Large intestine (tissue), 3 donors: ENCODE data around the gene PKMYT1. TPM values are rescaled to one million over a fixed set of nuclear protein-coding genes. Genes with fewer than 3 reads are reported as not detected.
A peak's percentile ranks its signal among the peaks of the same experiment; 100 is the strongest.

Experiments
- DNase-seq, 2 donors: peaks; one replicate each; pipeline versions ENCODE4 v3.0.0 to v3.0.0-alpha.2; 2013
- H3K27ac ChIP-seq: one replicate; pipeline ENCODE4 v1.5.1; 2013; ENCODE audit warnings: low read length
- H3K27me3 ChIP-seq: 2 replicates; pipeline ENCODE4 v1.6.1; 2013; ENCODE audit warnings: low read length; ENCODE audit not compliant: control insufficient read depth, insufficient read depth
- H3K36me3 ChIP-seq: 2 replicates; pipeline ENCODE4 v1.6.1; 2013; ENCODE audit warnings: low read length; ENCODE audit not compliant: control insufficient read depth, insufficient read depth
- H3K4me1 ChIP-seq: one replicate; pipeline ENCODE4 v1.6.1; 2013; ENCODE audit warnings: low read length; ENCODE audit not compliant: control insufficient read depth, insufficient read depth
- H3K4me3 ChIP-seq: one replicate; pipeline ENCODE4 v1.5.1; 2013; ENCODE audit warnings: low read length
- H3K9me3 ChIP-seq: one replicate; pipeline ENCODE4 v1.6.1; 2013; ENCODE audit warnings: mild to moderate bottlenecking, low read depth, low read length, moderate library complexity; ENCODE audit not compliant: control insufficient read depth
- WGBS: methylation state at CpG from one replicate; pipeline ENCODE4 v1.1.5; 2013; ENCODE audit warnings: low lambda C conversion rate; ENCODE audit not compliant: insufficient coverage; 5-methylcytosine and 5-hydroxymethylcytosine counted together
- polyA plus RNA-seq: library from polyadenylated mRNA; unstranded; fragments of 120-200 nt; gene quantifications from one replicate; pipeline ENCODE4 v1.2.1, GENCODE V29; 2013

The PKMYT1 gene
- polyA plus RNA-seq, 1 donor = 11.0 TPM

DNA sequence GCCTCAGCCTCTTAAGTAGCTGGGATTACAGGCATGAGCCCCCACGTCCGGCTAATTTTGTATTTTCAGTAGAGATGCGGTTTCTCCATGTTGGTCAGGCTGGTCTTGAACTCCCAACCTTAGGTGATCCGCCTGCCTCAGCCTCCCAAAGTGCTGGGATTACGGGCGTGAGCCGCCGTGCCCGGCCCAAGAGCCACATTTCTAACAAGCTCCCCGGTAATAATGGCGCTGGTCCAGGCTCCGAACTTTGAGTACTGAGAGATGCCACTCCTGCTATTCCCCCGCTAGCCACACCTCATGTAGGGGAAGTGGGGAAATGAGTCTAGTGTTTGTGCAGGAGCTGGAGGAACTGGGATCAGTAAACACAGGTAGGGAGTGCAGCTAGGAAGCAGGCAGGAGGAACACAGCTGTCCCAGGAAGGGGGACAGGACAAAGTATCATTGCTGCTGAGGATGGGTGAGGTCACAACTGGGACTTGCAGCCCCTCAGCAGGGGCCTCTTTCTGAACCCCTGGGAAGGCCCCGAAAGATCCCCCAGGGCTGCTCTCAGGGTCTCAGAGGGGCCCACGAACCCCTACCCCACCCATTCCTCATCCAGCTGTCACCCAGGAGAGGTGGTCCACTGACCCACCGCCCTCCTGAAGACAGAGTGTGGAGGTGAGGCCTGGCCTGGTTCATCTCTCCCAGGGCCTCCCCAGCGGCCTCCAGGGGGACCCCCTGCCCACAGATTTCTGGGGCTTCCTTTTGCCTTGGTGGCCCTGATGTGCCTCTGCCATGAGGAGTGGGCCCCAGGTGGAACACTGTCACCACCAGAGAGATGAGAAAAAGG lies 19.8 kb downstream of the PKMYT1 start:
- Histone ChIP-seq H3K4me3 (no peak overlapping the region), H3K27ac (no peak overlapping the region), H3K36me3 (no peaks in the 10 kb centered on the region), H3K4me1 (peaks cover 27% of the 10 kb centered on the region), H3K27me3 (peaks cover 57% of the 10 kb centered on the region), H3K9me3 (peaks cover 18% of the 10 kb centered on the region)
- no peak for DNase-seq
- WGBS = no CpG with 5 or more reads among the region's 17 CpGs

DNA sequence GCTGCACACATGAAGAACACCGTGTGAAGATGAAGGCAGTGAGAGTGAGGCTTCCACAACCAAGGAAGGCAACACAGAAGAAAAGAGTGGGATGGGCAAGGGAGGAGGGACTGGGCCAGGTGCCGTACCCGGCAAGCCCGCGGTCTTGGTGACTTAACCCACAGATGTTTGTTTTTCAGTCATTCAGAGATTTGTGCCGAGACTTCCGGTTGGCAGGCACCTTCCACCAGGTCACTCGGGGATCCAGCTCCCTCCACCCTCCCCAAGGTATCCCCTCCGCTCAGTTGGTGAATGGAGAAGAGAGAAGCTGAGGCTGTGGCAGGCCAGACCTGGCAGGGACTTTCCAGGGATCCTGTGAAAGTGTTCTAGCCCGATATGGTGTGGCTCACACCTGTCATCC lies 21.0 kb downstream of the PKMYT1 start:
- Histone ChIP-seq H3K9me3 (peaks cover 16% of the 10 kb centered on the region), H3K4me3 (no peak overlapping the region), H3K27ac (no peak overlapping the region), H3K27me3 (peaks cover 51% of the 10 kb centered on the region), H3K4me1 (peaks cover 23% of the 10 kb centered on the region), H3K36me3 (no peaks in the 10 kb centered on the region)
- no peak for DNase-seq
- WGBS = 40% methylated on average over 1 of the region's 10 CpGs

DNA sequence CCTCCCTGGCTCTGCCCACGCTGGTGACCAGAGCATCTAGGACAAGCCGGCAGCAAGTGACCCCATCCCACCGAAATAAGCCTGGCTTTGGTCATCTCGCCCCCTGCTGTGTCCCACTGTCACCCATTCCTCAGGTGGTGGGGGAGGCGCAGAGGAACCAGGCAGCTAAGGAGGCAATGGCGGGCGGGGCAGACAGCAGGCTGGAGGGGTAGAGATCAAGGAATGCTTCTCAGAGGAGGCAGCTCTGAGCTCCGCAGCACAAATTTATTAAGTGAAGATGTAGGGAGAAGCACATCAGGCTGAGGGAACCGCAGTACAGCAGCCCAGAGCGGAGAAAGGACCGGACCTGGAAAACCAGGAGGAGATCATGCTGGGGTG lies 23.7 kb downstream of the PKMYT1 start:
- Histone ChIP-seq H3K36me3 (no peaks in the 10 kb centered on the region), H3K4me1 (peaks cover 13% of the 10 kb centered on the region), H3K27ac (no peak overlapping the region), H3K4me3 (no peak overlapping the region), H3K9me3 (peaks cover 6% of the 10 kb centered on the region), H3K27me3 (peaks cover 25% of the 10 kb centered on the region)
- DNase-seq = no peak
- no CpG with 5 or more reads among the region's 11 CpGs for WGBS

DNA sequence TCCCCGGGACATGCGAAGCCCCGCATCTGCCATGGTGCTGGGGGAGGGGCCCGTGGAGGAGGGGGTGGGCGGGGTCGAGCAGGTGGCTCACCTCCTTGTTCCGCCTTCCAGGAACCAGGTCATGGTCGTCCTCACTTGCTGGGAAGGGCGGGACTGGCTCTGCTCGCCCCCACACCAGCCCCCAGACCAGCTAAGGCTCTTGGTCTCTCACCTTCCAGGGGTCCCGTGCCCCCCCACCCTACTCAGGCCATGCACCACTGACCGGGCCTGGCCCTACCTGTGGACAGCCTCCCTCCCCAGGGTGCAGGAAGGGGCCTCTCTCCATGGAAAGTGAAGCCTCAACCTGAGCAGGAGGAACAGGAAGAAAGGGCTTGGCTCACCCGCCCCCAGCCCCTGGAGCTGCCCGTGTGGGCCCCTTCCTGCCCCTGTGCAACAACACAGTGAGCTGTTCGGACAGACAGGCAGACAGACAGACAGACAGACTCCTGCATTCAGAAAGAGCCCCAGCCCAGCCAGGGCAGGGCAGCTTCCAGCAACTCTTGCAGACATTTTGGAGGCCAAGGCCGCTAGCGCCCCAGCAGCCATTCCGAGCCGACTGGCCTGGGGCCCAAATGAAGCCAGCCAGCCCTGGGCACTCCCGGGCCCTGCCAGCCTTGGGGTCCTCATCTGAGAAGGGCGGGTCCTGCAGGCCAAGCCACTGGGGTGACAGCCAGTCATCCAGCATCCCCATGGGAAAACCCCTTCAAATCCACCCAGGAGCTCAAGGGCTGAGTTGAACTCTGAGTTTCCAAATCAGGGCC lies 24.3 kb downstream of the PKMYT1 start:
- Histone ChIP-seq H3K9me3 (peaks cover 6% of the 10 kb centered on the region), H3K27me3 (peaks cover 24% of the 10 kb centered on the region), H3K4me1 (peaks cover 13% of the 10 kb centered on the region), H3K4me3 (no peak overlapping the region), H3K36me3 (no peaks in the 10 kb centered on the region), H3K27ac (no peak overlapping the region)
- no peak for DNase-seq
- WGBS = no CpG with 5 or more reads among the region's 21 CpGs

DNA sequence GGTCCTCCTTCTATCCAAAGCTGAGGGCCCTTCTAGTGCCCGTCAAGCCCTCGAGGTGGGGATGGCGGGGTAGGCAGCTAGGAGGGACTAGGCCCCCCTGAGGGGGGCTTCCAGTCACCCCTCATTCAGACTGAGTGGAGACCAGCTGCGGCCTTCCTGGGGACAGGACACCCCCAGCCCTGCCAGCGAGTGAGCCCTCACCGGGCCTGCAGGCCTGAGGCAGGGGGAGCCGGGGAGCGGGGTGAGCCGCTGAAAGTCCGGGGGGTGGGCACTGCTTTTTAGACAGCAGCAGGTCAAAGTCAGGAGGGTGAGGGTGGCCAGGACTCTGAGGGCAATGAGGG lies 24.8 kb downstream of the PKMYT1 start:
- no peak for DNase-seq
- Histone ChIP-seq H3K27ac (peak overlapping the region; percentile 32), H3K36me3 (no peaks in the 10 kb centered on the region), H3K27me3 (peaks cover 20% of the 10 kb centered on the region), H3K9me3 (peaks cover 8% of the 10 kb centered on the region), H3K4me1 (peaks cover 13% of the 10 kb centered on the region), H3K4me3 (no peak overlapping the region)
- no CpG with 5 or more reads among the region's 10 CpGs for WGBS

DNA sequence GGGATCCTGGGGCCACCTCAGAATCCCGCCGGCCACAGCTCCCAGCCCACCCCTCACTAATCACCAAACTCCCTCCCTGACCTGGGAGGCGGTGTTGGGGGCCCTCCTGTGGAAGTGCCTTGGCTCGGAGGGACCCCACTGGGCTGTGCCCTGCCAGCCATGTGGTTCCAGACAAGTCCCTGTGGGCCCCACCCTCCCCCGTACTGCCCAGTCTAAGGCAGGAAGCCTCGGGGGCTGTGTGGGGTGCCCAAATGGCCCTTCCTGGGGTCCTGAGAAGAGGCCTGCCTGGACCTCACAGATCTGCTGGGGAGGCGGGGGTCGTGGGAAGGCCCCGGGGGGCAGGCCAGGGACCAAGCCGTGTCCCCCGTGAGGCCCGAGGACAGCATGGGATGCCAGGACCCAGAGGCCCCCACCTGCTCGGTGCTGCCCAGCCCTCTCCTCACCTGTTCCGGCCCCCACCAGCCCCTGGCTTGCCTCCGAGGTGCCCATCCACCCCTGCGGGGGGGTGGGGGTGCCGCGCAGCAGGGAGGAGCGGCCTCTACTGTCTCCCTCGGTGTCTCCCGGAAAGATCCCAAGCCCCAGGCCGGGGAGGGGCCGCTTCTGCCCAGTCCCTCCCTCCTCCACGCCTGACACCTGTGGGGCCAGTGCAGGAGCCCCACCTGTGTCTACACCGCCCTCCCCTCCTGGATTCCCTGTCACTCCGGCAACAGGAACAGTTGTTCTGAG lies 25.4 kb downstream of the PKMYT1 start:
- DNase-seq = peak in 1 of 2 donors; percentile 43
- H3K27me3 ChIP-seq = peaks cover 18% of the 10 kb centered on the region
- peaks cover 13% of the 10 kb centered on the region for H3K4me1 ChIP-seq
- no peaks in the 10 kb centered on the region for H3K36me3 ChIP-seq
- WGBS = no CpG with 5 or more reads among the region's 26 CpGs
- peaks cover 8% of the 10 kb centered on the region for H3K9me3 ChIP-seq
- peak overlapping the region; percentile 32 for H3K27ac ChIP-seq
- peak overlapping the region; percentile 13 for H3K4me3 ChIP-seq

DNA sequence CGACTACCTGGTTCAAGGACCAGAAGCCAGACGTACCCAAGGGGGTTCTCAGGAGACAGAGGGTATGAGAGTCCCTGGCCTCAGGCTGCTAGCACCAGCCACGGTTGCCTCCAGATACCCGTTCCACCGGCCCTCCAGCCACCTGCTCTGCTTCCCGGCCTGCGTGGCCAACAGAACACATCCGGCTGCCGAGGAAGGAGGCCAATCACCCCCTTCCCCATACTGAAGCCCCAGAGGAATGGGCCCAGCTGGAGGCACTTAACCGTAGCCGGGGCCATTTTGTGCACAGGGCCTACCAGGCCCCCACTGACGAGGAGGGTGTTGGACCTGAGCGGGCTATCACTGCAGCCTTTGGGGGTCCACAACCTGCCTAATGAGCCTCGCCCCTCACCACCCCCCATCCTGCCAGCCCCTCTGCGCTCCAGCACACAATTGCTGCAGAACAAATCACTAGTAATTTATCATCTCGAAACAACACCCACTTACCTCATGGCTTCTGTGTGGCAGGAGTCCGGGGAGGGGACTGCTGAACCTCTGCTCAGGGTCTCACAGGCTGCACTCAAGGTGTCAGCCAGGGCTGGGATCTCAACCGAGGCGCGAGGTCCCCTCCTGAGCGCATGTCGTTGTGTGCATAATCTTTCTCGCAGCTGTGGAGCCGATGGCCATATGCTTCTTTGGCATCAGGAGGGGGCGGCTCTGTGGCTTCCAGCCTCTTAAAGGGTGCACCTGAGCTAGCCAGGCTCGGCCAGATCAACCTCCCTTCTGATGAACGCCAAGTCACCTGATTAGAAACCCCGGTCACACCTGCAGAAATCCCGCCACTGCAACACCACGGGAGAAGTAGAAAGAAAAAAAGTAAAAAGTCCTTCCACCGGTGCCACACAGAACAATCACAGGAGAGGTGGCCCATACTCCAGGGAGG lies 26.3 kb downstream of the PKMYT1 start:
- Histone ChIP-seq H3K36me3 (no peaks in the 10 kb centered on the region), H3K27me3 (peaks cover 13% of the 10 kb centered on the region)

DNA sequence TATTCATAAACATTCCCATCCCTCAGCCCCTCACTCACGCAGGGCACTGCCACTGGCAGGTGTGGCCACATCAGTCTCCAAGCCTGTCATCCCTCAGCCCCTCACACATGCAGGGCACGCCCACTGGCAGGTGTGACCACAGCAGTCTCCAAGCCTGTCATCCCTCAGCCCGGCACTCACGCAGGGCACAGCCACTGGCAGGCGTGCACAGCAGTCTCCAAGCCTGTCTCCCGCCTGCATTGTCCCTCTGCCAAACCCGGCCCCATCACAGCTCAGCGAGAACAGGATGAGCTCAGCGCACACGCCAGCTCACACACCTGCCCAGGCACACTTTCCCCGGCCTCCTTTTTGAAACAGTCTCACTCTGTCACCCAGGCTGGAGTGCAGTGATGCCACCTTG lies 27.6 kb downstream of the PKMYT1 start:
- no CpG with 5 or more reads among the region's 11 CpGs for WGBS
- H3K4me1 ChIP-seq = peaks cover 13% of the 10 kb centered on the region
- H3K36me3 ChIP-seq = no peaks in the 10 kb centered on the region
- H3K4me3 ChIP-seq = no peak overlapping the region
- H3K27me3 ChIP-seq = peaks cover 12% of the 10 kb centered on the region
- peaks cover 8% of the 10 kb centered on the region for H3K9me3 ChIP-seq
- DNase-seq = no peak
- no peak overlapping the region for H3K27ac ChIP-seq

More for the DNA sequence above, 26.3 kb downstream of the PKMYT1 start:
- no CpG with 5 or more reads among the region's 31 CpGs for WGBS
- DNase-seq = no peak
- H3K4me1 ChIP-seq = peaks cover 13% of the 10 kb centered on the region
- H3K9me3 ChIP-seq = peaks cover 8% of the 10 kb centered on the region
- H3K27ac ChIP-seq = no peak overlapping the region
- H3K4me3 ChIP-seq = no peak overlapping the region

DNA sequence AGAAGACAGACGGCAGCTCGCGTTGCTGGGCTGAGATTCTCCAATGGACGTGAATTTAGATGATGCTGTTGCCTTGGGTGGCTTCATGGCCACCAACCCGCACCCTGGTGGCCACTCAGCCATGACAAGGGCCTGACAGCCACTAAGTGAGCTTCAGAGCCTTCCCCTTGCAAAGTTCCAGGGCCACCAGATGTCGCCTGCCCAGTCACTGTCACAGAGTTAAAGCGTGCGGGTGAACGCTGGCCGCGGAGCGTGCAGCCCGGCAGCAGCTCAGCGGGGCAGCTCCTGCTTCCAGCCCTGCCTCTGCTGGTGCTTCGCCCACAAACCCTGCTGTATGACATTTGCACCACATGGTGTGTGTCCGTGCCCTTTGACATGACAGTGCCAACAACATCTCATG lies 29.5 kb downstream of the PKMYT1 start:
- H3K9me3 ChIP-seq = peaks cover 6% of the 10 kb centered on the region
- H3K4me1 ChIP-seq = peaks cover 5% of the 10 kb centered on the region
- whole genome bisulfite sequencing = no CpG with 5 or more reads among the region's 16 CpGs
- no peak overlapping the region for H3K4me3 ChIP-seq
- peaks cover 3% of the 10 kb centered on the region for H3K36me3 ChIP-seq
- no peak overlapping the region for H3K27ac ChIP-seq
- no peak for DNase-seq
- H3K27me3 ChIP-seq = peaks cover 7% of the 10 kb centered on the region
